CD4-positive, CD25-positive, alpha-beta regulatory T cell (primary cell): Measurements from ENCODE around the gene EVI5. TPM values are rescaled to one million over a fixed set of nuclear protein-coding genes. Genes with fewer than 3 reads are reported as not detected.
A peak's percentile ranks its signal among the peaks of the same experiment; 100 is the strongest.
"Not testable (repeated sequence)": the region's sequence is repeated elsewhere in the genome, so short reads cannot be mapped to it uniquely, and the experiment has no call there.

Source experiments
- ATAC-seq, 2 donors: fragments of 150-1000 bp; cut with Tn5 transposase; one replicate each; pipeline ENCODE4 v1.10.0; 2021; ENCODE audit warnings: low read depth in 2 of 2, moderate number of reproducible peaks in 2 of 2, moderate library complexity in 1 of 2
- DNase-seq, 3 donors: peaks; one replicate each; pipeline versions ENCODE4 v3.0.0 to v3.0.0-alpha.2; 2012 to 2022; ENCODE audit warnings: mixed read lengths in 1 of 3
- H3K27ac ChIP-seq: one replicate; pipeline ENCODE4 v1.7.0; 2013; ENCODE audit warnings: mild to moderate bottlenecking, low read length; ENCODE audit not compliant: insufficient read depth, poor library complexity, severe bottlenecking
- H3K27me3 ChIP-seq: one replicate; pipeline ENCODE4 v1.7.0; 2013; ENCODE audit warnings: low read length; ENCODE audit not compliant: control insufficient read depth, insufficient read depth
- H3K36me3 ChIP-seq: one replicate; pipeline ENCODE4 v1.7.0; 2013; ENCODE audit warnings: mild to moderate bottlenecking, low read length, moderate library complexity; ENCODE audit not compliant: control insufficient read depth, insufficient read depth
- H3K4me1 ChIP-seq: 2 replicates; pipeline ENCODE4 v1.7.0; 2013; ENCODE audit warnings: mild to moderate bottlenecking, low read length; ENCODE audit not compliant: insufficient read depth, control insufficient read depth, poor library complexity, severe bottlenecking
- H3K4me3 ChIP-seq: one replicate; pipeline ENCODE4 v1.7.0; 2013; ENCODE audit warnings: low read depth, mild to moderate bottlenecking, low read length, moderate library complexity
- H3K9me3 ChIP-seq, 2 experiments: 1 replicate in 1 of 2; 2 replicates in 1 of 2; pipeline ENCODE4 v1.7.0; 2013; ENCODE audit warnings: low read length in 2 of 2, mild to moderate bottlenecking in 1 of 2, moderate library complexity in 1 of 2; ENCODE audit not compliant: control insufficient read depth in 2 of 2
- H3K27ac Mint-ChIP-seq, 3 donors: one replicate each; pipeline ENCODE4 v1.8.0; 2020 to 2022; ENCODE audit warnings: mild to moderate bottlenecking in 3 of 3, mixed read lengths in 3 of 3, moderate library complexity in 2 of 3
- H3K27me3 Mint-ChIP-seq: one replicate; pipeline ENCODE4 v1.8.0; 2022; ENCODE audit warnings: mild to moderate bottlenecking, mixed read lengths
- H3K36me3 Mint-ChIP-seq: one replicate; pipeline ENCODE4 v1.8.0; 2020; ENCODE audit warnings: mixed read lengths
- H3K4me1 Mint-ChIP-seq, 4 donors: one replicate each; pipeline ENCODE4 v1.8.0; 2020 to 2022; ENCODE audit warnings: mixed read lengths in 4 of 4, mild to moderate bottlenecking in 1 of 4
- H3K4me3 Mint-ChIP-seq, 4 donors: one replicate each; pipeline ENCODE4 v1.8.0; 2020 to 2022; ENCODE audit warnings: mild to moderate bottlenecking in 4 of 4, mixed read lengths in 4 of 4, moderate library complexity in 3 of 4
- H3K9me3 Mint-ChIP-seq, 7 donors: one replicate each; pipeline ENCODE4 v1.8.0; 2020 to 2022; ENCODE audit warnings: mixed read lengths in 7 of 7, mild to moderate bottlenecking in 3 of 7, moderate library complexity in 2 of 7
- polyA plus RNA-seq, 4 donors: library from polyadenylated mRNA; unstranded; fragments of 300-500 nt; fragmentation: Illumina TruSeq; gene quantifications; one replicate each; pipeline ENCODE4 v1.2.3, GENCODE V29; 2021
- total RNA-seq: library from RNA; stranded (reverse); gene quantifications from one replicate; pipeline ENCODE4 v1.2.3, GENCODE V29; 2022

The EVI5 gene
- total and polyA plus RNA-seq, 5 donors from 2014 or later: 0.52 to 2.7 (median 0.59) TPM

GRCh38 chr1:92721157-92721556 lies 63.8 kb downstream of the EVI5 start:
- H3K9me3 ChIP-seq, H3K4me1 Mint-ChIP-seq, H3K27ac ChIP-seq, H3K4me3 Mint-ChIP-seq, H3K4me3 ChIP-seq, DNase-seq, H3K27ac Mint-ChIP-seq, H3K27me3 ChIP-seq, H3K36me3 ChIP-seq, H3K36me3 Mint-ChIP-seq, H3K4me1 ChIP-seq, ATAC-seq: not testable (repeated sequence)
- H3K9me3 Mint-ChIP-seq: peaks cover 0 to 12% (median under 1%) of the 10 kb centered on the region in 7 donors
- peaks cover 21% of the 10 kb centered on the region for H3K27me3 Mint-ChIP-seq

- not testable (repeated sequence) for H3K4me1 Mint-ChIP-seq, H3K27ac ChIP-seq, DNase-seq, H3K36me3 ChIP-seq, H3K4me1 ChIP-seq, H3K36me3 Mint-ChIP-seq, H3K9me3 Mint-ChIP-seq, H3K27me3 ChIP-seq, ATAC-seq, H3K4me3 Mint-ChIP-seq, H3K4me3 ChIP-seq, H3K9me3 ChIP-seq
- peaks cover 23% of the 10 kb centered on the region for H3K27me3 Mint-ChIP-seq
- H3K27ac Mint-ChIP-seq: peak overlapping the region in 1 of 3 donors; percentile 15
Observed at GRCh38 chr1:92715476-92715951, 69.4 kb downstream of the EVI5 start.

GRCh38 chr1:92713939-92714338 lies 71.0 kb downstream of the EVI5 start:
- Mint-ChIP-seq H3K9me3 (peaks cover 0 to 5% (median 0%) of the 10 kb centered on the region in 7 donors), H3K36me3 (no peaks in the 10 kb centered on the region)

GRCh38 chr1:92711473-92712165 lies 73.3 kb downstream of the EVI5 start:
- Histone ChIP-seq H3K36me3 (no peaks in the 10 kb centered on the region), H3K27me3 (no peaks in the 10 kb centered on the region), H3K4me3 (no peak overlapping the region), H3K9me3 (no peaks in the 10 kb centered on the region), H3K4me1 (no peaks in the 10 kb centered on the region), H3K27ac (no peak overlapping the region)
- H3K36me3 Mint-ChIP-seq: no peaks in the 10 kb centered on the region
- no peak overlapping the region for H3K27ac Mint-ChIP-seq
- no peak overlapping the region for H3K4me3 Mint-ChIP-seq
- DNase-seq: no peak
- H3K4me1 Mint-ChIP-seq: no peaks in the 10 kb centered on the region
- H3K27me3 Mint-ChIP-seq: peaks cover 14% of the 10 kb centered on the region
- peaks cover 0 to 2% (median 0%) of the 10 kb centered on the region in 7 donors for H3K9me3 Mint-ChIP-seq
- ATAC-seq: no peak

More at GRCh38 chr1:92713939-92714338, 71.0 kb downstream of the EVI5 start:
- H3K4me1 Mint-ChIP-seq: no peaks in the 10 kb centered on the region
- Histone ChIP-seq H3K9me3 (no peaks in the 10 kb centered on the region), H3K27me3 (no peaks in the 10 kb centered on the region), H3K36me3 (no peaks in the 10 kb centered on the region), H3K4me3 (no peak overlapping the region), H3K27ac (no peak overlapping the region), H3K4me1 (no peaks in the 10 kb centered on the region)
- peaks cover 18% of the 10 kb centered on the region for H3K27me3 Mint-ChIP-seq
- H3K4me3 Mint-ChIP-seq: no peak overlapping the region
- H3K27ac Mint-ChIP-seq: no peak overlapping the region
- no peak for DNase-seq
- ATAC-seq: no peak

GRCh38 chr1:92709738-92710137 lies 75.2 kb downstream of the EVI5 start:
- DNase-seq: no peak
- Histone ChIP-seq H3K27ac (no peak overlapping the region), H3K4me3 (no peak overlapping the region), H3K27me3 (no peaks in the 10 kb centered on the region), H3K4me1 (no peaks in the 10 kb centered on the region), H3K9me3 (no peaks in the 10 kb centered on the region), H3K36me3 (no peaks in the 10 kb centered on the region)
- no peak for ATAC-seq
- Mint-ChIP-seq H3K36me3 (no peaks in the 10 kb centered on the region), H3K27me3 (peaks cover 14% of the 10 kb centered on the region), H3K4me1 (no peaks in the 10 kb centered on the region), H3K27ac (no peak overlapping the region), H3K9me3 (no peaks in the 10 kb centered on the region), H3K4me3 (no peak overlapping the region)

GRCh38 chr1:92708368-92708950 lies 76.4 kb downstream of the EVI5 start:
- no peak for DNase-seq
- Histone ChIP-seq H3K4me1 (no peaks in the 10 kb centered on the region), H3K27ac (no peak overlapping the region), H3K36me3 (no peaks in the 10 kb centered on the region), H3K9me3 (no peaks in the 10 kb centered on the region), H3K27me3 (no peaks in the 10 kb centered on the region), H3K4me3 (no peak overlapping the region)
- Mint-ChIP-seq H3K4me1 (no peaks in the 10 kb centered on the region), H3K27me3 (peaks cover 17% of the 10 kb centered on the region), H3K9me3 (no peaks in the 10 kb centered on the region), H3K4me3 (no peak overlapping the region), H3K27ac (no peak overlapping the region), H3K36me3 (no peaks in the 10 kb centered on the region)
- ATAC-seq: no peak

GRCh38 chr1:92707709-92708108 lies 77.2 kb downstream of the EVI5 start:
- no peak for DNase-seq
- Mint-ChIP-seq H3K36me3 (no peaks in the 10 kb centered on the region), H3K9me3 (no peaks in the 10 kb centered on the region), H3K4me1 (no peaks in the 10 kb centered on the region), H3K27me3 (peaks cover 17% of the 10 kb centered on the region), H3K27ac (no peak overlapping the region), H3K4me3 (no peak overlapping the region)
- Histone ChIP-seq H3K27ac (no peak overlapping the region), H3K4me1 (no peaks in the 10 kb centered on the region), H3K9me3 (no peaks in the 10 kb centered on the region), H3K36me3 (no peaks in the 10 kb centered on the region), H3K27me3 (no peaks in the 10 kb centered on the region), H3K4me3 (no peak overlapping the region)
- ATAC-seq: no peak

- ATAC-seq: no peak
- H3K27ac Mint-ChIP-seq: no peak overlapping the region
Observed at GRCh38 chr1:92707292-92707691, 77.6 kb downstream of the EVI5 start.

More at GRCh38 chr1:92707292-92707691, 77.6 kb downstream of the EVI5 start:
- peaks cover 17% of the 10 kb centered on the region for H3K27me3 Mint-ChIP-seq
- Histone ChIP-seq H3K27me3 (no peaks in the 10 kb centered on the region), H3K4me3 (no peak overlapping the region), H3K4me1 (no peaks in the 10 kb centered on the region), H3K9me3 (no peaks in the 10 kb centered on the region), H3K27ac (no peak overlapping the region), H3K36me3 (no peaks in the 10 kb centered on the region)
- H3K36me3 Mint-ChIP-seq: no peaks in the 10 kb centered on the region
- DNase-seq: no peak
- no peaks in the 10 kb centered on the region for H3K9me3 Mint-ChIP-seq
- H3K4me3 Mint-ChIP-seq: no peak overlapping the region
- H3K4me1 Mint-ChIP-seq: no peaks in the 10 kb centered on the region
